ENCODE data around the gene SMIM44. TPM values are rescaled to one million over a fixed set of nuclear protein-coding genes. Genes with fewer than 3 reads are reported as not detected.

SMIM44 gene
- total RNA-seq, 1 experiment from 2014 or later: not detected

GRCh38 chr19:3518255-3518654, 35.0 kb upstream of the SMIM44 start:
- H3K4me2 ChIP-seq (ENCODE audit: insufficient read depth, insufficient read length, low read length): peak overlapping the region; percentile 17
- H2AK5ac ChIP-seq (ENCODE audit: insufficient read length, low read length): no peak overlapping the region
- H3K4me1 ChIP-seq (ENCODE audit: insufficient read depth, low read length): peaks cover 3% of the 10 kb centered on the region; the same call in 1 of the 2 replicates
- no peak overlapping the region for H2AFZ ChIP-seq (ENCODE audit: low read length)
- no peak overlapping the region for H3K9ac ChIP-seq (ENCODE audit: extremely low read depth, insufficient read length, low read length)
- H3K79me2 ChIP-seq (ENCODE audit: insufficient read depth, low read length): no peaks in the 10 kb centered on the region; the same call in 1 of the 2 replicates
- Mint-ChIP-seq H3K27ac (peak overlapping the region; percentile 63 to 91 (median 83); a peak in 6 of 7 replicates), H3K36me3 (ENCODE audit: insufficient read depth in 1 of 3, low read depth in 3 of 3) (peaks cover 2 to 11% (median 10%) of the 10 kb centered on the region in 3 experiments; a peak in 5 of 7 replicates), H3K27me3 (ENCODE audit: low read depth) (no peaks in the 10 kb centered on the region; the same call in 1 of the 2 replicates), H3K9me3 (no peaks in the 10 kb centered on the region; a peak in 1 of 5 replicates), H3K4me1 (peaks cover 36 to 45% of the 10 kb centered on the region in 2 experiments), H3K4me3 (peak overlapping the region; percentile 38 to 69)
- H4K91ac ChIP-seq (ENCODE audit: insufficient read length, low read depth, low read length): no peak overlapping the region
- no peak for TF ChIP-seq CTCF (conservative IDR thresholded peaks at IDR 0.05)
- no peak overlapping the region for H2BK5ac ChIP-seq (ENCODE audit: insufficient read length, low read length)
- no peak overlapping the region for H3K23ac ChIP-seq (ENCODE audit: insufficient read length, low read depth, low read length)
- H3K27ac ChIP-seq (ENCODE audit: insufficient read length, low read depth, low read length): no peak overlapping the region
- no peak overlapping the region for H2BK15ac ChIP-seq (ENCODE audit: low read depth, low read length)
- no peak overlapping the region for H4K8ac ChIP-seq (replicated peaks; ENCODE audit: insufficient read length, low read depth, low read length)
- no peaks in the 10 kb centered on the region for H4K20me1 ChIP-seq (ENCODE audit: control insufficient read depth, insufficient read depth, insufficient read length)
- H3K4ac ChIP-seq (ENCODE audit: low read depth, low read length): no peak overlapping the region
- H3K9me3 ChIP-seq (ENCODE audit: control insufficient read depth, low read depth, low read length): no peaks in the 10 kb centered on the region
- no peak overlapping the region for H2BK12ac ChIP-seq (ENCODE audit: insufficient read length, low read depth, low read length)
- H3K14ac ChIP-seq (ENCODE audit: insufficient read depth, low read length): no peak overlapping the region
- H3K18ac ChIP-seq (ENCODE audit: insufficient read length, low read depth, low read length): peak overlapping the region; percentile 19
- H3K27me3 ChIP-seq (ENCODE audit: insufficient read depth, low read length): no peaks in the 10 kb centered on the region
- DNase-seq: peak; percentile 68
- no peak overlapping the region for H3K56ac ChIP-seq (ENCODE audit: insufficient read length, low read depth, low read length)
- H3K23me2 ChIP-seq (ENCODE audit: insufficient read length, low read depth, low read length, poor library complexity, severe bottlenecking): no peaks in the 10 kb centered on the region
- H2BK120ac ChIP-seq (ENCODE audit: low read depth, low read length, poor library complexity, severe bottlenecking): no peak overlapping the region
- no peak overlapping the region for H2BK20ac ChIP-seq (ENCODE audit: low read depth, low read length, poor library complexity, severe bottlenecking)
- H4K5ac ChIP-seq (ENCODE audit: insufficient read length, low read depth, low read length): no peak overlapping the region
- H3T11ph ChIP-seq (ENCODE audit: low read length): no peak overlapping the region
- no CpG with 5 or more reads among the region's 10 CpGs for WGBS (ENCODE audit: extremely low coverage, insufficient read length, low lambda C conversion rate)
- H3K79me1 ChIP-seq (ENCODE audit: insufficient read depth, low read depth, low read length, poor library complexity, severe bottlenecking): no peaks in the 10 kb centered on the region
